Fibroblast of mammary gland (primary cell): ENCODE measurements around the gene CAPN5.
A peak's percentile ranks its signal among the peaks of the same experiment; 100 is the strongest.

Experiments used
- DNase-seq: peaks from one replicate; pipeline ENCODE4 v3.0.0-alpha.2; 2010; ENCODE audit warnings: low read depth
- H3K4me3 ChIP-seq: 2 replicates; pipeline ENCODE4 v1.5.1; 2011; ENCODE audit warnings: low read depth, mild to moderate bottlenecking, low read length, moderate library complexity; ENCODE audit not compliant: control insufficient read depth
- TF ChIP-seq, protein P1 (sequence below): conservative IDR thresholded peaks from 2 replicates; pipeline ENCODE4 v1.5.1; 2011; ENCODE audit warnings: low read depth, low read length, inconsistent platforms; ENCODE audit not compliant: control insufficient read depth, insufficient read depth

CAPN5 gene

DNA sequence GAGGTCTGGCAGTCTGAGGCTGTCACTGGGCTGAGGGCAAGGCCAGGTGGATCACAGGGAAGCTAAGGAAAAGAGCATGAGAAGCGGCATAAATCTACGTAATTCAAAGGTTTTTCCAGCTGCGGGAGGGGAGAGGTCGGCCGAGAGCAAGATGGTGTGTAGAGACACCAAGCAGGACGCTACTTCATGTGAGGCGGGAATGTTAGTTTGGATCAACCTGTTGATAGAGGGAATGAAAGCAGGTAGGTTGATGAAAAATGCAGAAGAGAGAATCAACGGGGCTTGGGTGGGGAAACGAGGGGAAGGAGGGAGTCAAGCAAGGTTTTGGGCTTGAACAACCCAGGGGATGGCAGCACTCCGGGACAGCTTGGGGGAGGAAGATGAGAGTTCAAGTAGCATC, 29.7 kb upstream of the CAPN5 start:
- TF ChIP-seq, protein P1, sequence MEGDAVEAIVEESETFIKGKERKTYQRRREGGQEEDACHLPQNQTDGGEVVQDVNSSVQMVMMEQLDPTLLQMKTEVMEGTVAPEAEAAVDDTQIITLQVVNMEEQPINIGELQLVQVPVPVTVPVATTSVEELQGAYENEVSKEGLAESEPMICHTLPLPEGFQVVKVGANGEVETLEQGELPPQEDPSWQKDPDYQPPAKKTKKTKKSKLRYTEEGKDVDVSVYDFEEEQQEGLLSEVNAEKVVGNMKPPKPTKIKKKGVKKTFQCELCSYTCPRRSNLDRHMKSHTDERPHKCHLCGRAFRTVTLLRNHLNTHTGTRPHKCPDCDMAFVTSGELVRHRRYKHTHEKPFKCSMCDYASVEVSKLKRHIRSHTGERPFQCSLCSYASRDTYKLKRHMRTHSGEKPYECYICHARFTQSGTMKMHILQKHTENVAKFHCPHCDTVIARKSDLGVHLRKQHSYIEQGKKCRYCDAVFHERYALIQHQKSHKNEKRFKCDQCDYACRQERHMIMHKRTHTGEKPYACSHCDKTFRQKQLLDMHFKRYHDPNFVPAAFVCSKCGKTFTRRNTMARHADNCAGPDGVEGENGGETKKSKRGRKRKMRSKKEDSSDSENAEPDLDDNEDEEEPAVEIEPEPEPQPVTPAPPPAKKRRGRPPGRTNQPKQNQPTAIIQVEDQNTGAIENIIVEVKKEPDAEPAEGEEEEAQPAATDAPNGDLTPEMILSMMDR = no peak

DNA sequence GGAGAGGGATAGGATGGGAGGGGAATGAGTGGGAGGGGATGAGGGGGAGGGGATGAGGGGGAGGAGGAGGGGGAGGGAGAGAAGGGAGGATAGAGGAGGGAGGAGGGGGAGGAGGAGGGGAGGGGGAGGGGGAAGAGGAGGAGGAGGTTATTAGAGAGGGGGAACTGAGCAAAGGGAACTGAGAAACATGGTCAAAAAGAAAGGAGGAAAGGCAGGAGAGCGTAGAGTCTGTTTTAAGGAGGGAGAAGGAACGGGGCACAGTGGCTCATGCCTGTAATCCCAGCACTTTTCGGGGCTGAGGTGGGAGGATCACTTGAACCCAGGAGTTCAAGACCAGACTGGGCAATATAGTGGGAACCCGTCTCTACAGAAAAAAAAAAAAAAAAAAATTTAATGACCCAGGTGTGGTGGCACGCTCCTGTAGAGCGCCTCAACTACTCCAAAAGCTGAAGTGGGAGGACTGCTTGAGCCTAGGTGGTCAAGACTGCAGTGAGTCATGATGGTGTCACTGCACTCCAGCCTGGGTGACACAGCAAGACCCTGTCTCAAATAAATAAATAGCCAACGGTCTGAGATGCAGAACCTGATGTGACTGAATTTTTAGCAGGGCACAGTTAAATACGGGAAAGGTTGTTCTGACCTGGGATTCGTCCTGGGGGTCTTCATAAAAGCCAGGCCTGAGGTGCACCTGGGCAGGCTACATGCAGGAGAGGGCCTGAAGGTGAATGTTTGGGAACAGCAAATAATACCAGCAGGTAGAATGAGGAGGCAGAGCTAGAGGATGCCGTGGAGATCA, 28.5 kb upstream of the CAPN5 start:
- no peak overlapping the region for H3K4me3 ChIP-seq
- TF ChIP-seq, protein P1 = no peak
- DNase-seq = peak; percentile 25

More for the DNA sequence above, 29.7 kb upstream of the CAPN5 start:
- H3K4me3 ChIP-seq = no peak overlapping the region
- no peak for DNase-seq

DNA sequence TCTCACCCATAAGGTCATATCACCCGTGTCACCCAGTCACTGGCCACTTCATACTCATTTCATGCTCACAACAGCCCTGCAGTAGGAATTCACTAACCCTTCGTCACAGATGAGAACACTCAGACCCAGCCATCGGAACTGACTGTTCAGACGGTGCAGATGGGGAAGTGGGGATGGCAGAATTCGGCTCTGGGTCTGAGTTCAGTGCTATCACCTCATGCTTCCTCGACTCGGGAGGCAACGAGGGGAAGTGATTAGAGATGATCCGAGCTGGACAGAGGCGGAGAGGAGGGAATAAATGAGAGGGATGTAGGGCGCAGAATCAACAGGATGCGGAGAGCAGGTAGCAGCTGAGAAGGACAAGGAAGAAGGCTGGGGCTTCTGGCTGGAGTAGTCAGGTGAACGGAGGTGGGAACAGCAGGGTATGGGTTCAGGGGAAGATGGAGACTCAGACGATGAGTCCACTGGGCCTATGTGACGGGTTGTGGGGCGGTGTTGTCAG, 27.9 kb upstream of the CAPN5 start:
- no peak overlapping the region for H3K4me3 ChIP-seq
- no peak for DNase-seq
- TF ChIP-seq, protein P1 = no peak

DNA sequence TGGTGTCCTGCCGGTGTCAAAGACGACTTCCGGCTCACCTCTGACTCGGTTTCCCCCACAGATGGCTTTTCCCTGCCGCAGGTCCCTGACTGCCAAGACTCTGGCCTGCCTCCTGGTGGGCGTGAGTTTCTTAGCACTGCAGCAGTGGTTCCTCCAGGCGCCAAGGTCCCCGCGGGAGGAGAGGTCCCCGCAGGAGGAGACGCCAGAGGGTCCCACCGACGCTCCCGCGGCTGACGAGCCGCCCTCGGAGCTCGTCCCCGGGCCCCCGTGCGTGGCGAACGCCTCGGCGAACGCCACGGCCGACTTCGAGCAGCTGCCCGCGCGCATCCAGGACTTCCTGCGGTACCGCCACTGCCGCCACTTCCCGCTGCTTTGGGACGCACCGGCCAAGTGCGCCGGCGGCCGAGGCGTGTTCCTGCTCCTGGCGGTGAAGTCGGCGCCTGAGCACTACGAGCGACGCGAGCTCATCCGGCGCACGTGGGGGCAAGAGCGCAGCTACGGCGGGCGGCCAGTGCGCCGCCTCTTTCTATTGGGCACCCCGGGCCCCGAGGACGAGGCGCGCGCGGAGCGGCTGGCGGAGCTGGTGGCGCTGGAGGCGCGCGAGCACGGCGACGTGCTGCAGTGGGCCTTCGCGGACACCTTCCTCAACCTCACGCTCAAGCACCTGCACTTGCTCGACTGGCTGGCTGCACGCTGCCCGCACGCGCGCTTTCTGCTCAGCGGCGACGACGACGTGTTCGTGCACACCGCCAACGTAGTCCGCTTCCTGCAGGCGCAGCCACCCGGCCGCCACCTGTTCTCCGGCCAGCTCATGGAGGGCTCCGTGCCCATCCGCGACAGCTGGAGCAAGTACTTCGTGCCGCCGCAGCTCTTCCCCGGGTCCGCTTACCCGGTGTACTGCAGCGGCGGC, 27.0 kb upstream of the CAPN5 start:
- DNase-seq = peak; percentile 42
- TF ChIP-seq, protein P1 = peak; percentile 55
- H3K4me3 ChIP-seq = no peak overlapping the region

DNA sequence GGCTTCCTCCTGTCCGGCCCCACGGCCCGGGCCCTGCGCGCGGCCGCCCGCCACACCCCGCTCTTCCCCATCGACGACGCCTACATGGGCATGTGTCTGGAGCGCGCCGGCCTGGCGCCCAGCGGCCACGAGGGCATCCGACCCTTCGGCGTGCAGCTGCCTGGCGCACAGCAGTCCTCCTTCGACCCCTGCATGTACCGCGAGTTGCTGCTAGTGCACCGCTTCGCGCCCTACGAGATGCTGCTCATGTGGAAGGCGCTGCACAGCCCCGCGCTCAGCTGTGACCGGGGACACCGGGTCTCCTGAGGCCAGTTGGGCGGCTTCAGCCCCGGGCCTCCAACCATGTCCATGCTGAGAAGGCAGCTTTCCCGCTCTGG, 26.4 kb upstream of the CAPN5 start:
- no peak for DNase-seq
- TF ChIP-seq, protein P1 = no peak

DNA sequence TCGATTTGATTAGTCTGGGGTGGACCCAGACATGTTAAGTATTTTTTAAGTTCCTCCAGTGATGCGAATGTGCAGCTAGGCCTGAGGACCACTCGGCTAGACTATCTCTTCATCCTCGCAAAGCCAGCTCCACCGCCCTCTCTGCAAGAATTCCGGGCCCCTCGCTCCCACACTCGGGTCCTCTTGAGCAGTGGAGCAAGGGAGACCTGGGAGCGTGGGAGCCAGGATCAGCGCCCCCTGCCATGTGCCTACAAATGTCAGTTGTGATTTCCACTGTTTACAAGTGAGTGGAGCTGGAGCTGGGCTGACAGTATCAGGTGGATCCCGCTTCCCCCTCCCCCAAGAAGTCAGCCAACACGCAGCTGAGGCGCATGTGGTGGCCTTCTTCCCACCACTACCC, 25.9 kb upstream of the CAPN5 start:
- no peak for DNase-seq
- no peak overlapping the region for H3K4me3 ChIP-seq
- TF ChIP-seq, protein P1 = no peak

More for the DNA sequence above, 26.4 kb upstream of the CAPN5 start:
- no peak overlapping the region for H3K4me3 ChIP-seq
